Lung (tissue), 12 donors: ENCODE data around the gene ASB8. TPM values are rescaled to one million over a fixed set of nuclear protein-coding genes. Genes with fewer than 3 reads are reported as not detected.

ENCODE experiments used
- ATAC-seq: fragments of 200-7000 bp; cut with Tn5 transposase; one replicate; pipeline ENCODE4 v1.9.1; 2020; ENCODE audit warnings: moderate number of reproducible peaks; ENCODE audit not compliant: insufficient read depth, low FRiP score
- DNase-seq, 3 donors: peaks; one replicate each; pipeline ENCODE4 v3.0.0-alpha.2; 2013 to 2017
- H3K27ac ChIP-seq, 2 donors: one replicate each; pipeline ENCODE4 v1.5.1; 2013; ENCODE audit warnings: mild to moderate bottlenecking in 2 of 2, moderate library complexity in 2 of 2, control low read depth in 1 of 2, inconsistent platforms in 1 of 2, low read depth in 1 of 2, low read length in 1 of 2
- H3K27me3 ChIP-seq, 3 donors: one replicate each; pipeline ENCODE4 v1.5.1; 2013; ENCODE audit warnings: low read length in 2 of 3; ENCODE audit not compliant: control insufficient read depth in 3 of 3, insufficient read depth in 3 of 3
- H3K36me3 ChIP-seq, 4 donors: one replicate each; pipeline ENCODE4 v1.5.1; 2013; ENCODE audit warnings: low read length in 4 of 4, mild to moderate bottlenecking in 1 of 4, moderate library complexity in 1 of 4; ENCODE audit not compliant: control insufficient read depth in 4 of 4, insufficient read depth in 4 of 4
- H3K4me1 ChIP-seq, 5 donors: one replicate each; pipeline ENCODE4 v1.5.1; 2013; ENCODE audit warnings: low read length in 5 of 5, mild to moderate bottlenecking in 2 of 5, moderate library complexity in 1 of 5; ENCODE audit not compliant: control insufficient read depth in 5 of 5, insufficient read depth in 5 of 5
- H3K4me3 ChIP-seq: one replicate; pipeline ENCODE4 v1.5.1; 2013; ENCODE audit warnings: mild to moderate bottlenecking, control low read depth, moderate library complexity
- H3K9ac ChIP-seq, 2 donors: one replicate each; pipeline ENCODE4 v1.5.1; 2013; ENCODE audit warnings: low read length in 2 of 2, control low read depth in 1 of 2; ENCODE audit not compliant: insufficient read depth in 1 of 2
- H3K9me3 ChIP-seq, 4 donors: one replicate each; pipeline ENCODE4 v1.5.1; 2013; ENCODE audit warnings: low read length in 3 of 4, mild to moderate bottlenecking in 1 of 4, moderate library complexity in 1 of 4; ENCODE audit not compliant: control insufficient read depth in 4 of 4, insufficient read depth in 3 of 4
- CTCF ChIP-seq: IDR thresholded peaks from 2 replicates; pipeline ENCODE4 v1.5.1; 2012; ENCODE audit warnings: mild to moderate bottlenecking; ENCODE audit errors: control extremely low read depth, extremely low read depth
- WGBS, 2 donors: extraction: QIAGEN DNeasy Blood & Tissue Kit; methylation state at CpG; one replicate each; pipeline ENCODE4 v1.1.7; 2013; 5-methylcytosine and 5-hydroxymethylcytosine counted together
- polyA plus RNA-seq, 2 donors: library from polyadenylated mRNA; stranded (reverse); fragments of 200-250 nt; gene quantifications; one replicate each; pipeline ENCODE4 v1.2.1, GENCODE V29; 2013
- total RNA-seq, 2 donors: library from RNA; depleted of rRNA in 1 of 2; stranded (reverse); fragments of >200 nt in 1 of 2; gene quantifications; one replicate each; pipeline ENCODE4 v1.2.1, GENCODE V29; 2014 to 2021
- donor health status: control.
- donor health status: control.
- donor health status: Bipolar disorder and iron deficiency.
- donor health status: healthy.
- donor health status: DM: yes; HTN: yes; CAD: no.

Gene ASB8
- total and polyA plus RNA-seq, 4 donors: 12.0 to 55.1 (median 26.9) TPM

- no peak for TF ChIP-seq CTCF
- no peak overlapping the region for H3K27ac ChIP-seq
Measured at GRCh38 chr12:48164451-48164850, 7.1 kb upstream of the ASB8 start.

GRCh38 chr12:48163150-48163747 is 5.9 kb upstream of the ASB8 start:
- 60 to 82% methylated on average over 5 of the region's 5 CpGs for WGBS, 2 donors

More at GRCh38 chr12:48164451-48164850, 7.1 kb upstream of the ASB8 start:
- no peak overlapping the region for H3K9ac ChIP-seq
- no peak overlapping the region for H3K4me3 ChIP-seq
- DNase-seq (no peak), ATAC-seq (no peak)
- H3K27me3 ChIP-seq: no peaks in the 10 kb centered on the region
- peaks cover 0 to 5% (median 0%) of the 10 kb centered on the region in 5 donors for H3K4me1 ChIP-seq
- H3K36me3 ChIP-seq: no peaks in the 10 kb centered on the region
- WGBS, 2 donors: 84 to 86% methylated on average over 2 of the region's 2 CpGs
- no peaks in the 10 kb centered on the region for H3K9me3 ChIP-seq

GRCh38 chr12:48160807-48161206 is 3.5 kb upstream of the ASB8 start:
- no peak for ATAC-seq
- Histone ChIP-seq H3K36me3 (peaks cover 0 to 3% (median 0%) of the 10 kb centered on the region in 4 donors), H3K27ac (no peak overlapping the region), H3K27me3 (no peaks in the 10 kb centered on the region), H3K4me3 (no peak overlapping the region), H3K9me3 (no peaks in the 10 kb centered on the region), H3K4me1 (peaks cover 0 to 11% (median 3%) of the 10 kb centered on the region in 5 donors), H3K9ac (no peak overlapping the region)
- 19 to 59% methylated on average over 2 of the region's 2 CpGs for WGBS, 2 donors
- peak; percentile 62 to 74 (median 73) for DNase-seq
- no peak for TF ChIP-seq CTCF

More at GRCh38 chr12:48163150-48163747, 5.9 kb upstream of the ASB8 start:
- Histone ChIP-seq H3K27ac (no peak overlapping the region), H3K4me3 (no peak overlapping the region), H3K9ac (no peak overlapping the region), H3K27me3 (no peaks in the 10 kb centered on the region), H3K36me3 (no peaks in the 10 kb centered on the region), H3K4me1 (peaks cover 0 to 5% (median 0%) of the 10 kb centered on the region in 5 donors), H3K9me3 (no peaks in the 10 kb centered on the region)
- DNase-seq: no peak
- no peak for TF ChIP-seq CTCF
- no peak for ATAC-seq
